Muscle of back (tissue), 11 donors: ENCODE results near the gene PPP1R26. TPM values are rescaled to one million over a fixed set of nuclear protein-coding genes. Genes with fewer than 3 reads are reported as not detected.
A peak's percentile ranks its signal among the peaks of the same experiment; 100 is the strongest.
"Not testable (repeated sequence)": the region's sequence is repeated elsewhere in the genome, so short reads cannot be mapped to it uniquely, and the experiment has no call there.

Experiments used
- DNase-seq, 3 donors: peaks; one replicate each; pipeline versions ENCODE4 v3.0.0 to v3.0.0-alpha.2; 2013
- polyA plus RNA-seq, 10 donors: library from polyadenylated mRNA; unstranded; fragments of 120-200 nt; gene quantifications; one replicate each; pipeline ENCODE4 v1.2.1, GENCODE V29; 2013; ENCODE audit not compliant: insufficient read length in 10 of 10

The PPP1R26 gene
- polyA plus RNA-seq, 10 donors: 8.8 to 14.1 (median 9.9) TPM

- DNase-seq: not testable (repeated sequence)
Measured at GRCh38 chr9:135535631-135536030, 56.0 kb downstream of the PPP1R26 start.

DNA sequence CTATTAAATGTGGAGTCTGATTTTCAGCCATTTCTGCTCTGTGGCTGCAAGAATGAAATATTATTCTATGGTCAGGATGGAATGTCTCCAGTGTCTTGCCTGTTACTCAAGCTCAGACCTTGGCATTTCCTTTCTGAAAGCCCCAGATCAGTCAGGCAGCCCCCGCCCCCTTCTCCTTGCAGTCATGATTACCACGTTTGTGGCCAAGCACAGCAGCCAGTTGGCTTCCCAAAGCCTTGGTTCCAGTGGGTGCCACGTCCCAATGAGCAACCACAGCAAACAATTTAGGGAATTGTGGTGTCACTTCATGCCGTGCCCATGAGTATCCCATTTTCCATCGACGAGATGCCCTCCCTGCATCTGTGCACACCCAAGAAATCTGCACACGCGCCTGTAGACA is 56.6 kb downstream of the PPP1R26 start:
- peak in 1 of 3 donors; percentile 39 for DNase-seq

Other genes with a start within 250 kb of the PPP1R26 start
- gene MRPS2, start 20.9 kb downstream of the PPP1R26 start, polyA plus RNA-seq: 10 to 100 TPM; 25.2 to 36.8 (median 30.2) TPM
- not detected for gene LCN1, start 41.7 kb downstream of the PPP1R26 start, polyA plus RNA-seq
- gene OBP2A, start 66.3 kb downstream of the PPP1R26 start, polyA plus RNA-seq: not detected
- under 1 TPM in 5 of 10 donors, not detected in 5; 0.32 to 0.99 (median 0.63) TPM for gene PAEP, start 82.0 kb downstream of the PPP1R26 start, polyA plus RNA-seq
- gene GLT6D1, start 159.8 kb downstream of the PPP1R26 start, polyA plus RNA-seq: not detected
- gene LCN9, start 183.5 kb downstream of the PPP1R26 start, polyA plus RNA-seq: not detected
- gene SOHLH1, start 219.7 kb downstream of the PPP1R26 start, polyA plus RNA-seq: under 1 TPM in 7 of 10 donors, not detected in 3; 0.11 to 0.29 (median 0.21) TPM
- 10 to 100 TPM in 3 of 10 donors, 1 to 10 TPM in 7; 2.8 to 13.6 (median 7.2) TPM for gene KCNT1, start 222.4 kb downstream of the PPP1R26 start, polyA plus RNA-seq